DND-41 (cell line): Measurements from ENCODE around the gene C10orf143.
"Not testable (repeated sequence)": the region's sequence is repeated elsewhere in the genome, so short reads cannot be mapped to it uniquely, and the experiment has no call there.

Source experiments
- CTCF ChIP-seq: IDR thresholded peaks from 2 replicates; pipeline ENCODE4 v1.5.1; 2012; ENCODE audit warnings: borderline replicate concordance, low read length, moderate library complexity, mild to moderate bottlenecking; ENCODE audit not compliant: poor library complexity, severe bottlenecking; ENCODE audit errors: extremely low read depth
- EZH2 ChIP-seq: IDR thresholded peaks from 3 replicates; pipeline ENCODE4 v1.6.1; 2012; ENCODE audit warnings: borderline replicate concordance, low read depth, mild to moderate bottlenecking, moderate library complexity, low read length, inconsistent platforms; ENCODE audit not compliant: severe bottlenecking

GRCh38 chr10:130090565-130090964, 20.1 kb downstream of the C10orf143 start:
- TF ChIP-seq EZH2, CTCF: not testable (repeated sequence)
